GM23338 (cell line): ENCODE results near the gene CLDN7. TPM values are rescaled to one million over a fixed set of nuclear protein-coding genes. Genes with fewer than 3 reads are reported as not detected.

Source experiments
- ATAC-seq: fragments of 200-7000 bp; cut with Tn5 transposase; 3 replicates; pipeline ENCODE4 v1.9.1; 2020
- DNase-seq: peaks from one replicate; pipeline ENCODE4 v3.0.0-alpha.2; 2015; ENCODE audit warnings: low spot score
- H2AFZ ChIP-seq: fragments of 200-600 bp; sonication (generic); 2 replicates; pipeline ENCODE4 v1.8.0; 2016; ENCODE audit warnings: antibody characterized with exemption, mild to moderate bottlenecking, moderate library complexity
- H3F3A ChIP-seq: fragments of 200-600 bp; sonication (generic); replicated peaks from 2 replicates; pipeline ENCODE4 v1.8.0; 2017; ENCODE audit warnings: antibody characterized with exemption, mixed run types, low read depth
- H3K27ac ChIP-seq: fragments of 200-600 bp; sonication (generic); 2 replicates; pipeline ENCODE4 v1.6.1; 2016; ENCODE audit warnings: low read depth
- H3K27me3 ChIP-seq: fragments of 200-600 bp; sonication (generic); 2 replicates; pipeline ENCODE4 v1.8.0; 2016; ENCODE audit warnings: mild to moderate bottlenecking, mixed run types, moderate library complexity; ENCODE audit not compliant: insufficient read depth
- H3K36me3 ChIP-seq: fragments of 200-600 bp; sonication (generic); 2 replicates; pipeline ENCODE4 v1.8.0; 2016; ENCODE audit warnings: mild to moderate bottlenecking; ENCODE audit not compliant: insufficient read depth
- H3K4me1 ChIP-seq: fragments of 200-600 bp; sonication (generic); 2 replicates; pipeline ENCODE4 v1.8.0; 2016; ENCODE audit warnings: mild to moderate bottlenecking, moderate library complexity; ENCODE audit not compliant: insufficient read depth
- H3K4me2 ChIP-seq: fragments of 200-600 bp; sonication (generic); 2 replicates; pipeline ENCODE4 v1.7.1; 2017; ENCODE audit warnings: mixed run types
- H3K4me3 ChIP-seq: fragments of 200-600 bp; sonication (generic); 2 replicates; pipeline ENCODE4 v1.6.1; 2016; ENCODE audit warnings: mixed run types
- H3K79me2 ChIP-seq: fragments of 200-600 bp; sonication (generic); replicated peaks from 2 replicates; pipeline ENCODE4 v1.8.0; 2017; ENCODE audit warnings: mild to moderate bottlenecking; ENCODE audit not compliant: insufficient read depth
- H3K9me2 ChIP-seq: fragments of 200-600 bp; sonication (generic); 2 replicates; pipeline ENCODE4 v1.8.0; 2017; ENCODE audit not compliant: insufficient read depth
- H4K20me1 ChIP-seq: fragments of 200-600 bp; sonication (generic); replicated peaks from 2 replicates; pipeline ENCODE4 v1.8.0; 2017; ENCODE audit warnings: mild to moderate bottlenecking; ENCODE audit not compliant: insufficient read depth
- H3K27ac Mint-ChIP-seq: 2 replicates; pipeline ENCODE4 v1.8.0; 2020; ENCODE audit warnings: inconsistent platforms, mild to moderate bottlenecking, moderate library complexity, mixed read lengths
- H3K27me3 Mint-ChIP-seq: 3 replicates; pipeline ENCODE4 v1.8.0; 2022; ENCODE audit warnings: low read depth, mild to moderate bottlenecking, moderate library complexity, mixed read lengths, inconsistent platforms; ENCODE audit not compliant: insufficient read depth, poor library complexity
- H3K36me3 Mint-ChIP-seq: 3 replicates; pipeline ENCODE4 v1.8.0; 2021; ENCODE audit warnings: low read depth, mild to moderate bottlenecking, inconsistent platforms, moderate library complexity, mixed read lengths
- H3K4me1 Mint-ChIP-seq: 3 replicates; pipeline ENCODE4 v1.8.0; 2020; ENCODE audit warnings: mild to moderate bottlenecking, inconsistent platforms, mixed read lengths
- H3K4me3 Mint-ChIP-seq: 3 replicates; pipeline ENCODE4 v1.8.0; 2021; ENCODE audit warnings: moderate library complexity, mild to moderate bottlenecking, inconsistent platforms, mixed read lengths
- H3K9me3 Mint-ChIP-seq: 3 replicates; pipeline ENCODE4 v1.8.0; 2020; ENCODE audit warnings: moderate library complexity, mild to moderate bottlenecking, inconsistent platforms, mixed read lengths
- CREB1 ChIP-seq: fragments of 250-450 bp; sonication (Bioruptor Pico); IDR thresholded peaks from 2 replicates; pipeline ENCODE4 v1.5.0; 2020; ENCODE audit warnings: low read depth, mild to moderate bottlenecking, moderate library complexity
- NANOG ChIP-seq: IDR thresholded peaks from 2 replicates; pipeline ENCODE4 v1.6.1; 2016; ENCODE audit warnings: antibody characterized with exemption, borderline replicate concordance
- POLR2AphosphoS5 ChIP-seq: IDR thresholded peaks from 2 replicates; pipeline ENCODE4 v1.6.1; 2016; ENCODE audit warnings: antibody characterized with exemption, low read depth
- STAT1 ChIP-seq: IDR thresholded peaks from one replicate; pipeline ENCODE4 v1.6.1; 2016; ENCODE audit warnings: antibody characterized with exemption; ENCODE audit not compliant: unreplicated experiment
- ZNF114 ChIP-seq: fragments of 250-450 bp; sonication (Bioruptor Pico); IDR thresholded peaks from 2 replicates; pipeline ENCODE4 v1.5.0; 2020; ENCODE audit warnings: mild to moderate bottlenecking, moderate library complexity
- polyA plus RNA-seq: library from polyadenylated mRNA; unstranded; fragments of >200 nt; fragmentation: Nextera tagmentation; extraction: Ambion mirVana; gene quantifications from 2 replicates; pipeline ENCODE4 v1.2.1, GENCODE V29; 2016
- total RNA-seq: library from RNA; depleted of rRNA; stranded (reverse); fragments of >200 nt; shearing (Covaris generic); gene quantifications from 2 replicates; pipeline ENCODE4 v1.2.3, GENCODE V29; 2014
- TF ChIP-seq, protein P1 (sequence below): IDR thresholded peaks from 2 replicates; pipeline ENCODE4 v1.6.1; 2016; ENCODE audit warnings: antibody characterized with exemption

Gene CLDN7
- total and polyA plus RNA-seq, 2 experiments from 2014 or later, result 50.7 to 111 TPM

DNA sequence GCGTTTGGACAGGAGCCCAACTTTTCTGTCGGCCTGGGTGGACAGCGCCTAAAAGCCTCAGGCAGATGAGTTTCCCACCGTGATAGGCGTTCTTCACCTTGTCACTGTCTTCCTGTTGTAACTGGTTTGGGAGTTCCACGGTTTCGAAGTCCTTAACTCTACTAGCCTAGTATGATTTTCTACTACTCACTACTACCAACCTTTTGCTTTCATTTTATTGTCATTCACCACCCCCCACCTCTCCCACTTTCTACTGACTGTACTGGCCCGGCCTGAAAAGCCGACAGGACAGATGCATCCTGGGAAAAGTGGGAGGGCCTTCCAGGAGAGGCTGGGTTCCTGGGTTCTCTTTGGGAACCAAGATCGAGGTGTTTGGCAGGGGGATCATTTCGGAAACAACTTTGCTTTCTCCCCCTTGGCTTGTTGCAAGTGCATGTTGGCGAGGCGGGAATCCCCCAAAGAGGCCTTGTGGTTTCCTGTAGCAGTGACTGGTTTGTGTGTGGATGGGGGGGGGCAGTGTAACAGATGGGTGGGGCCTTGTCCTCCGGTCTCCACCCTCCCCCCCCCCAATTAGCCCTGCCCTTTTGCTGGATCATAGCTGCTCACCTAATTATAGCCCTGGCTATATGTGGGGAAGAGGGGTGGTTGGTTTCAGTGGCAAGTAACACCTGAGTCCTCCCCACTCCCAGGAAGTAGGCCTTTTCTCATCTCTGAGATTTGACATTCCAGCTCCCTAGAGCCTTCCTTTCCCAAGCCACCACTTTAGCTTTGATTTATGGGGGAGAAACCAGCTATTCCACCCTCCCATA, 46.6 kb upstream of the CLDN7 start:
- Histone ChIP-seq H3K4me2 (peak overlapping the region; percentile 98), H2AFZ (no peak overlapping the region), H4K20me1 (peaks cover 43% of the 10 kb centered on the region), H3K27ac (peak overlapping the region; percentile 99), H3K4me3 (peak overlapping the region; percentile 98), H3K27me3 (no peaks in the 10 kb centered on the region), H3K36me3 (peaks cover 34% of the 10 kb centered on the region), H3F3A (peaks cover 60% of the 10 kb centered on the region), H3K4me1 (peaks cover 21% of the 10 kb centered on the region; the same call in 1 of the 2 replicates), H3K79me2 (peaks cover 37% of the 10 kb centered on the region), H3K9me2 (no peaks in the 10 kb centered on the region)
- Mint-ChIP-seq H3K36me3 (peaks cover 56% of the 10 kb centered on the region), H3K4me3 (peak overlapping the region; percentile 98), H3K27ac (peak overlapping the region; percentile 99), H3K4me1 (peaks cover 46% of the 10 kb centered on the region), H3K9me3 (peaks cover 9% of the 10 kb centered on the region; the same call in 2 of the 3 replicates), H3K27me3 (peaks cover 39% of the 10 kb centered on the region)
- TF ChIP-seq ZNF114 (CRISPR knock-in tag) (no peak), POLR2AphosphoS5 (peak; percentile 53)
- ATAC-seq (peak; percentile 33), DNase-seq (peak; percentile 91)

DNA sequence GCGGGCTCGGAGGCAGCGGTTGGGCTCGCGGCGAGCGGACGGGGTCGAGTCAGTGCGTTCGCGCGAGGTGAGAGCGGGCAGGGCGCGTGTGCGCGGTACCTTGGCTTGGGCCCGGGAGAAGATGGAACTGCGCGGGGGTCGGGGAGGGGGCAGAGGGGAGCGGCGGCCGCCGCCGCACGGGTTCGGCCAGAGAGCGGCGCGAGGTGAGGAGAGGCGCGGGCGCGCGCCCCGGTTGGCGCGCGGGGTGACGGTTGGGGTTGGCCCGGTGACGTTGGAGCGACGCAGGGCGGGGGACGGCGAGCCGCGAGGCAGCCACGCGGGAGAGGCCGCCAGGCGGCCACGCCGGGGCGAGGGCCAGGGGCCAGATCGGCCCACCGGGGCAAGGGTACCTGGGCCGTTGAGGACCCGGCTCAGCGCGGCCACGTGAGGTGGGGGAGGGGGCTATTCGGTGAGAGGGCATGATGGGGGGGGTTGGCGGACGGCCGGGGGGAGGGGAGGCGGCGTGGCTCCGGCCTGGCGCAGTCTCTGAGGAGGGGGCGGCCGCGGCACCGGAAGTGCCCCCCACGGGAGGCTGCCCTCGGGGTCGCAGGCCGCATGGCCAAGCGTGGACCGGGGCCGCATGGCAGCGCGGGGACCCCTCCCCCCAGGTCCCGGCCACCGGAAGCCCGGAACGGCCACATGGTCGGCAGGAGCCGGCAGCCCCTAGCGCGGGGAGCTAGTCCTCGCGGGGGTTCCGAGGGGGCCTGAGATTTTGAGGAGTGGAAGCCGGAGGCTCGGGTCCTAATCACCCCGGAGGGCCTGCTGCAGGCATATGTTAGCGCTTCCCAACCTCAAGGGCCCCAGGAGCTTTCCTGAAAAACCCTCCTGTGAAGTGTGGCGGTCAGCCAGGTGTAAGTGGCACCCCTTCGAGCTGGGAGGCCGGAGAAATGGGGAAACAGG, 45.7 kb upstream of the CLDN7 start:
- H2AFZ ChIP-seq, result no peak overlapping the region
- H3K36me3 ChIP-seq, result peaks cover 32% of the 10 kb centered on the region
- DNase-seq, result peak; percentile 64
- H3K9me2 ChIP-seq, result no peaks in the 10 kb centered on the region
- TF ChIP-seq POLR2AphosphoS5 (no peak), NANOG (no peak), STAT1 (no peak), CREB1 (CRISPR knock-in tag) (peak; percentile 77)
- TF ChIP-seq, protein P1, sequence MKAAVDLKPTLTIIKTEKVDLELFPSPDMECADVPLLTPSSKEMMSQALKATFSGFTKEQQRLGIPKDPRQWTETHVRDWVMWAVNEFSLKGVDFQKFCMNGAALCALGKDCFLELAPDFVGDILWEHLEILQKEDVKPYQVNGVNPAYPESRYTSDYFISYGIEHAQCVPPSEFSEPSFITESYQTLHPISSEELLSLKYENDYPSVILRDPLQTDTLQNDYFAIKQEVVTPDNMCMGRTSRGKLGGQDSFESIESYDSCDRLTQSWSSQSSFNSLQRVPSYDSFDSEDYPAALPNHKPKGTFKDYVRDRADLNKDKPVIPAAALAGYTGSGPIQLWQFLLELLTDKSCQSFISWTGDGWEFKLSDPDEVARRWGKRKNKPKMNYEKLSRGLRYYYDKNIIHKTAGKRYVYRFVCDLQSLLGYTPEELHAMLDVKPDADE, result no peak
- H3K4me3 Mint-ChIP-seq, result peak overlapping the region; percentile 98
- H3K27me3 Mint-ChIP-seq, result peaks cover 36% of the 10 kb centered on the region
- H3K36me3 Mint-ChIP-seq, result peaks cover 47% of the 10 kb centered on the region
- peaks cover 38% of the 10 kb centered on the region for H4K20me1 ChIP-seq
- peaks cover 20% of the 10 kb centered on the region; the same call in 1 of the 2 replicates for H3K4me1 ChIP-seq
- H3K27me3 ChIP-seq, result no peaks in the 10 kb centered on the region
- H3K27ac ChIP-seq, result peak overlapping the region; percentile 99
- peaks cover 51% of the 10 kb centered on the region for H3F3A ChIP-seq
- H3K9me3 Mint-ChIP-seq, result peaks cover 9% of the 10 kb centered on the region; the same call in 2 of the 3 replicates
- peak overlapping the region; percentile 98 for H3K4me3 ChIP-seq
- peaks cover 38% of the 10 kb centered on the region for H3K4me1 Mint-ChIP-seq
- peaks cover 35% of the 10 kb centered on the region for H3K79me2 ChIP-seq
- H3K27ac Mint-ChIP-seq, result peak overlapping the region; percentile 99
- peak overlapping the region; percentile 98 for H3K4me2 ChIP-seq
- peak; percentile 25 for ATAC-seq
